ENCODE results near the gene CNNM3. TPM values are rescaled to one million over a fixed set of nuclear protein-coding genes. Genes with fewer than 3 reads are reported as not detected.

The CNNM3 gene
- 100 to 1,000 TPM in 1 of 4 donors, 10 to 100 TPM in 3; 29.8 to 108 (median 44.8) TPM for total RNA-seq

DNA sequence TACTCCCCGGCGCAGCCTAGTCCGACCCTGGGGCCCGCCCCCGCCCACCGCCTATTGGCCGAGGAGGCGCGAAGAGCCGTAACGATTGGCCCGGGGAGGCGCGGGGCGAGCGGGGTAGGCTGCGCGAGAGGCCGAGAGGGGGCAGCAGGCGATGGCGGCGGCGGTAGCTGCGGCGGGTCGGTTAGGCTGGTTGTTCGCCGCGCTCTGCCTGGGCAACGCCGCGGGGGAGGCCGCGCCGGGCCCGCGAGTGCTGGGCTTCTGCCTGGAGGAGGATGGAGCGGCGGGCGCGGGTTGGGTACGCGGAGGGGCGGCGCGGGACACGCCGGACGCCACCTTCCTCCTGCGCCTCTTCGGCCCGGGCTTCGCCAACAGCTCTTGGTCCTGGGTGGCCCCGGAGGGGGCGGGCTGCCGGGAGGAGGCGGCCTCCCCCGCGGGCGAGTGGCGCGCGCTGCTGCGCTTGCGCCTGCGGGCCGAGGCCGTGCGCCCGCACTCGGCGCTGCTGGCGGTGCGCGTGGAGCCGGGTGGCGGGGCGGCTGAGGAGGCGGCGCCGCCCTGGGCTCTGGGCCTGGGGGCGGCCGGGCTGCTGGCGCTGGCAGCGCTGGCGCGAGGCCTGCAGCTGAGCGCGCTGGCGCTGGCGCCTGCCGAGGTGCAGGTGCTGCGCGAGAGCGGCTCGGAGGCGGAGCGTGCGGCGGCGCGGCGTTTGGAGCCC is at the start of gene CNNM3:
Gene CNNM3 (plus strand): TSS at position 142 of the 709 bp plus-strand sequence. CDS start 10 bp downstream, at position 152.
- H3K27me3 ChIP-seq = no peaks in the 10 kb centered on the region
- peak; percentile 47 to 85 (median 76) for TF ChIP-seq CTCF (IDR thresholded peaks at IDR 0.05)
- peak; percentile 79 to 86 for TF ChIP-seq POLR2A (IDR thresholded peaks at IDR 0.05)
- H3K27ac ChIP-seq = peak within 1 kb of the TSS; percentile 92 to 100 (median 98)
- H3K36me3 ChIP-seq = no peaks in the 10 kb centered on the region
- H3K9me3 ChIP-seq = no peaks in the 10 kb centered on the region
- H3K4me3 ChIP-seq = peak within 1 kb of the TSS; percentile 82 to 86 (median 85)
- peak; percentile 97 to 99 (median 98) for DNase-seq
- peaks cover 8 to 72% (median 32%) of the 10 kb centered on the region in 4 donors for H3K4me1 ChIP-seq

GRCh38 chr2:96767135-96767871 is 48.8 kb upstream of the CNNM3 start:
- Histone ChIP-seq H3K4me1 (peaks cover 0 to 95% (median 14%) of the 10 kb centered on the region in 4 donors), H3K27ac (peak overlapping the region; percentile 61 to 95 (median 79)), H3K36me3 (no peaks in the 10 kb centered on the region), H3K9me3 (no peaks in the 10 kb centered on the region), H3K4me3 (peak overlapping the region in 2 of 4 donors; percentile 27 to 39), H3K27me3 (no peaks in the 10 kb centered on the region)
- TF ChIP-seq POLR2A (IDR thresholded peaks at IDR 0.05) (peak in 1 of 2 donors; percentile 57), CTCF (IDR thresholded peaks at IDR 0.05) (no peak)
- DNase-seq = peak in 2 of 3 donors; percentile 69 to 72

DNA sequence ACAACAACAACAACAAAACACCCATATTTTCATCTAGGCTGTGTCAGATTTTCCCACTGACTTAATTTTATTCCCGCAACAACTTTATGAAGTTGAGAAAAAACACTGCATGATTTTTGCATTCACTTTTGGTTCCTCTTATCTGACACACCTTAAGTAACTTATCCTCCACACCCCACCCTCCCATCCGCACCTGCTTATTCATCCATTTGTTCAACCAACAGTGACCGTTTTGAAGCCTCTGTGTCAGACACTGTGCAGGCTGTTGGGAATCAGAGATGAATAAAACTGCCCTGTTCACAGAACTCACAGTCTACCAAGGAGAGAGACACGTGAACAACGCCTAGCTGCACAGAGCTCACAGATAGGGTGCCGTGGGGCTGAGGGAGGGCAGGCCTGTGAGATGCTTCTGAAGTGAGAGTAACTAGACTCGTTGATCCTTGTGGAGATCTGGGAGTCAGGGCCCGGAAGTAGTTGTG is 47.9 kb upstream of the CNNM3 start:
- peak; percentile 40 to 58 for TF ChIP-seq POLR2A (IDR thresholded peaks at IDR 0.05)
- no peak for TF ChIP-seq CTCF (IDR thresholded peaks at IDR 0.05)
- Histone ChIP-seq H3K27ac (peak overlapping the region; percentile 61 to 95 (median 79)), H3K4me3 (peak overlapping the region in 2 of 4 donors; percentile 27 to 39), H3K9me3 (no peaks in the 10 kb centered on the region), H3K36me3 (no peaks in the 10 kb centered on the region), H3K27me3 (no peaks in the 10 kb centered on the region), H3K4me1 (peaks cover 0 to 98% (median 14%) of the 10 kb centered on the region in 4 donors)
- peak; percentile 65 to 85 (median 76) for DNase-seq

GRCh38 chr2:96769814-96770213 is 46.3 kb upstream of the CNNM3 start:
- H3K27me3 ChIP-seq = no peaks in the 10 kb centered on the region
- peaks cover 0 to 96% (median 6%) of the 10 kb centered on the region in 4 donors for H3K4me1 ChIP-seq
- no peaks in the 10 kb centered on the region for H3K9me3 ChIP-seq
- TF ChIP-seq CTCF (IDR thresholded peaks at IDR 0.05) (no peak), POLR2A (IDR thresholded peaks at IDR 0.05) (no peak)
- H3K36me3 ChIP-seq = no peaks in the 10 kb centered on the region
- no peak overlapping the region for H3K4me3 ChIP-seq
- peak overlapping the region in 1 of 4 donors; percentile 35 for H3K27ac ChIP-seq
- DNase-seq = peak in 2 of 3 donors; percentile 58

- Histone ChIP-seq H3K36me3 (no peaks in the 10 kb centered on the region), H3K9me3 (no peaks in the 10 kb centered on the region), H3K27ac (no peak overlapping the region), H3K4me3 (no peak overlapping the region), H3K4me1 (peaks cover 0 to 92% (median 6%) of the 10 kb centered on the region in 4 donors), H3K27me3 (no peaks in the 10 kb centered on the region)
- DNase-seq = no peak
- no peak for TF ChIP-seq CTCF (IDR thresholded peaks at IDR 0.05)
- no peak for TF ChIP-seq POLR2A (IDR thresholded peaks at IDR 0.05)
Observed at GRCh38 chr2:96770442-96771202, 45.4 kb upstream of the CNNM3 start.
